Fibroblast of skin of scalp (primary cell): ENCODE measurements around the gene ATP8B2.

Source experiments
- DNase-seq: peaks from one replicate; pipeline ENCODE4 v3.0.0-alpha.2; 2013

Gene ATP8B2

DNA sequence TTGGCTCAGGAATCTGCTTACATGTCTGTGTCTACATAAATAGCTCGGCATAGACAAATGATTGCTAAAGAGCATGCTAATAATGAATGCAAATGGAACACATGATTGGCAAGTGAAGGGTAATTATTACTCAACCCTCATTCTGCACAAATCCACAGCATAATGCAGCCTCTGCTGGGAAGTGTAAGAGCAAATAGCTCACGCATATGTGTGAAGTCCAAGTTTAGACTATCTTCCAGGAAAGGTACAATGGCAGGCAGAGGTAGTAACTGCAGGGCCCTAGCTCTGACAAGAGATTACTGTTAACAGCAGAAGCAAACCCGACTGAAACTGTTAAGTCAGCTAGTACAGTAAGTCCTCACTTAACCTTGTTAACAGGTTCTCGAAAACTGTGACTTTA is 72.8 kb downstream of the ATP8B2 start:
- DNase-seq = no peak

DNA sequence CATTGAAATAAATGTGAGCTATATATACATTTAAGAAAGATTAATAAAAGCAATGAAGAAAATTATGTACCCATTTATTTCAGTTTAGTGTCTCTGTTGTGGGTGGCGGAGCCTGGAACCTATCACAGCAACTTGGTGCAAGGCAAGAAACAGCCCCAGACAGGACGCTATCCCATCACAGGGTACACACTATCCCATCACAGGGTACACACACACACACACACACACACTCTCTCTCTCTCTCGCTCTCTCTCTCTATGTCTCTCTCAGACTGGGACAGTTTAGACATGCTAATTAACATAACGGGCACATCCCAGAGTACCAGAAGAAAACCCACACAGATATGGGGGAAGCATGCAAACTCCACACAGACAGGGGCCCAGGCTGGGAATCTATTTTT is 73.4 kb downstream of the ATP8B2 start:
- no peak for DNase-seq

DNA sequence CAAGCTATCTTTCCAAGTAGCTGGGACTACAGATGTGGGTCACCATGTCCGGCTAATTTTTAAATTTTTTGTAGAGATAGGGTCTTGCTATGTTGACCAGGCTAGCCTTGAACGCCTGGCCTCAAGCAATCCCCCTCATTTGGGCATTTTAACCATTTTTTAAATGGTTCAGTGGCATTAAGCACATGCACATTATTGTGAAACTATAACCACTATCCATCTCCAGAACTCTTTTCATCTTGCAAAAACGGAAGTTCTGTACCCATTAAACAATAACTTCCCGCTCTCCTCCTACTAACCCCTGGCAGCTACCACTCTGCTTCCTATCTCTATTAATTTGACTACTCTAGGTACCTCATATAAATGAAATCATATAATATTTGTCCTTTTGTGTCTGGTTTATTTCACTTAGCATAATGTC is 75.1 kb downstream of the ATP8B2 start:
- DNase-seq = no peak
